Kidney capillary endothelial cell (primary cell): Measurements from ENCODE around the gene CYFIP2.

ENCODE experiments used
- DNase-seq: peaks from one replicate; pipeline ENCODE4 v3.0.0-alpha.2; 2018; ENCODE audit warnings: low spot score

CYFIP2 gene

DNA sequence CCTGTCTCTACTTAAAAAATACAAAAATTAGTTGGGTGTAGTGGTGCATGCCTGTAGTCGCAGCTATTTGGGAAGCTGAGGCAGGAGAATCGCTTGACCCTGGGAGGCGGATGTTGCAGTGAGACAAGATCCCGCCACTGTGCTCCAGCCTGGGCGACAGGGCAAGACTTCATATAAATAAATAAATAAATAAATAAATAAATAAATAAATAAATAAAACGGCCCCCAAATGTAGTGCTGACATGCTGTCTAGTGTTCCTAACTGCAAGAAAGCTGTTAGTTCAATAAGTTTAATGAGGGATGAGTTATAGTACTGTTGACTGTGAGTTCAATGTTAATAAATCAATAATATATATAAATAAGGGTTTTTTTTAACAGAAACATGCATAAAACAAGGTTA is 7.5 kb upstream of the CYFIP2 start:
- DNase-seq, result no peak

DNA sequence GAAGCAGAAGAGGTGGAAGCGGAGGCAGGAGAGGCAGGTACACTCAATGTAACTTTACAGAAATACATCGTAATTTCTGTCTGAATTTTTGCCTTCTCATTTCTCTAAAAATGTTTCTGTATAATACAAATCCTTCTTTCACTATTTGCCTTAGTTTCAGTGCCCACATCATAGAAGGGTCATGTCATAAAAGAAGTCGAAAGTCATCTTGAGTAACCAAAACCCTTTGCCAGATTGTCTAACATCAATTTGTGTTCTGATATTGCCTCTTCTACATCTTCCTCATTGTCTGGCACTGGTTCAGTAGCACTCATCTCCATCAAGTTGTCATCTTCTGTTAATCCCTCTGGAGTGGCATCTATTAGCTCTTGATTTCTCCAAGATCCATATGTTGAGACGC is 6.2 kb upstream of the CYFIP2 start:
- DNase-seq, result no peak

DNA sequence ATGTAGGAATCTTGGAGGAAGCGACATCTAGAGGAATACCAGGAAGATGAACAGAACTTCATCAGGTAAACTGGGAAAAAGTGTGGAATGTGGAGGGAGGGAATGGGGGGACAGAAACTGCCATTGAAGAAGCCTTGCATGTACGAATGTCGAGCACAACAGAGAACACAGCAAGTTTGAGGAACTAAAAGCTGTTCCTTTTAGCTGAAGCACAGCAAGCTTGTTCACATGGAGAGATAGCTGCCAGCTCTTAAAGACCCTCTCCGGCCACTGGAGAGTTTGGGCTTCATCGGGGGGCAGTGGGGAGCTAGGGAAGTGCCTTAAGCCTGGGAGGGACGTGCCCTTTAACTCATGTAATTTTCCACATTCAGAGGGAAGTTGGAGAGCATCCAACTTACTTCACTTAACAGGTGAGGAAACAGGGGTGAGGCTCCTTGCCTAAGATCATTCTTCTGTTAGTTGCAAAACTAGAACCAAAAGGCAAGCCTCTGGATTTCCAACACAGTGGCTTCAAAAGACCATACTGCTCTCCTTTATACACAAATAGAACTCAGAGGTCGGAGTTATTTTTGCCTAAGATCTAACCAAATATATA is 2.3 kb upstream of the CYFIP2 start:
- DNase-seq, result no peak

DNA sequence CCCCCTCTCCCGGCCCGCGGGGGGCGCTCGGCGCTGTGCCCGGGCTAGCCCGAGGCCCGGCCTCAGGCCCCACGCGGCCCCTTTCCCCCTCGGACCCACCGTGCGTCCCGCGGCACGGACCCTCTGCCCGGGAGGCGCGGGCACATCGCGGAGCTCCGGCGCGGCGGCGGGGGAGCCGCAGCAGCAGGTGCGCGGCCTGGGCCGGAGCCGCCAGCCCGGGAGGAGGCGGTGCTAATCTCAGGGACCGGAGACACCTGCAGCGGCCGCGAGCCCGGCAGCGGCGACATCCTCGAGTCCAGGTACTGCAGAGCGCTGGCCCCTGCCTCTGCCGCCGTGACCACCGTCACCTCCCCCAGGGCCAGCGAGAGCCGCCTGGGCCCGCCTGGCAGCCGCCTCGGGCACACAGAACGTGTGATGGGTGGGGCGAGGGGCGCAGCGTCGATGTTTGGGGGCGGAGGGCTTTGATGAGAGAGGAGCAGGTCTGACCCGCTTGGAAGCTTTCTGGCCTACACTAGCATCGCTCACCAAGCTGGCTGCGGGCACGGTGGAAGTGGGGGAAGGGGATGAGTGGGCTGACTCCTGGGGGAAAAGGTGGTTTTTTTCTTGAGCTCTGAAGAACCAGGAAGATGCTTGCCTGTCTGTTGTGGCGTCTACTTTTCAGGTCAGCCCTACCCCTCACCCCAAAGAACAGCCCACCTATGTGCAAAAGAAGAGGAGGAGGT is 524 bp downstream of the CYFIP2 start:
- no peak for DNase-seq

DNA sequence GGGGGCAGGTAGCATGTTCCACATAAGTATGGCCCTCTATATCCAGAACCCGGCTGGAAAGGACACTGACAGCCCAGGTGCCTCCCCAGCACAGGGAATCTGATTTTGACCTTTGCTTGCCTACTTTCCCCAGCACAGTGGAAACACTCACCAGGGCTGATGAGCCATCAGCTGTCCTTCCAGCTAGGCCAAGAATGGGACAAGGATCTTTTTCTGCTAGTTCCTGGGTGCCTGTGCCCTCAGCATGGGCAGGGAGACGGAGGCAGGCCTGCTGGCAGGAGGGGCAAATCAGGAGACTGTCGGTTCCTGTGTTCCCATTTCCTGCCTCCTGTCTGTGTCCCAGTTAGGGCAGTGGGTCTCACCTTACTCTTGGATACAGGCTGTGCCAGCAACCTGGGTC is 1.1 kb downstream of the CYFIP2 start:
- no peak for DNase-seq

DNA sequence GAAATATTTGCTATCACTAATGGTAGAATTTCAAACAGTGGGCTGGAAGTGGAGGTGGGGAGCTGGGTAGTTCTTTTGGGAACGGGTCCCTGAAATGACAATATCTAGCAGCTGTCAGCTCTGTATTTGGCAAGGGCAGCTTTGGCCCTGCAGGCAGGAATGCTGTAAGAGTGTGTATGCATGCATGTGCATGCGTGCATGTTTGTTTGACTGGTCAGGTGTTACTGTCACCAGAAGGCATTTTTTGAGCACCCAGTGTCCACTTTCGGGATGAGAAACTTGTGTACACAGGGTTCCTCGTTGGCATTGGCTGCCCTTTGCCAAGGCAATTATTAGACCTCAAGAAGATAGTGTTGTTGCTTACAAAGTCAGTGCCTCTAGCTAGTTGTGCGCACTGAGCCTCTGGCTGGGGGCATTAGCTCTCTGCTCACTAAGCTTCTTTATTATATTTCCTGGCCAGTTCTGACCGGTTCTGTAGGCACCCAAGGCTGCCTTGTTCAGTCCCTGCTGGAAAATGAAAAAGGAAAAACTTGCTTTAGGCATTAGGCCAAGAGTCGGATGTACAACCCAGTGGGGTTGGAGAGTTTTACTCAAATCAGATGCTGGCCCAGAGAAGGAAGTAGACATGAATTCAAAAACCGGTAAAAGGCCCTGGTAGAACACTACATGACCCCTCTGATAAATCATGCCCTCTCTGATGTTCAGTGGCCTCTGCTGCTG is 2.0 kb downstream of the CYFIP2 start:
- no peak for DNase-seq

DNA sequence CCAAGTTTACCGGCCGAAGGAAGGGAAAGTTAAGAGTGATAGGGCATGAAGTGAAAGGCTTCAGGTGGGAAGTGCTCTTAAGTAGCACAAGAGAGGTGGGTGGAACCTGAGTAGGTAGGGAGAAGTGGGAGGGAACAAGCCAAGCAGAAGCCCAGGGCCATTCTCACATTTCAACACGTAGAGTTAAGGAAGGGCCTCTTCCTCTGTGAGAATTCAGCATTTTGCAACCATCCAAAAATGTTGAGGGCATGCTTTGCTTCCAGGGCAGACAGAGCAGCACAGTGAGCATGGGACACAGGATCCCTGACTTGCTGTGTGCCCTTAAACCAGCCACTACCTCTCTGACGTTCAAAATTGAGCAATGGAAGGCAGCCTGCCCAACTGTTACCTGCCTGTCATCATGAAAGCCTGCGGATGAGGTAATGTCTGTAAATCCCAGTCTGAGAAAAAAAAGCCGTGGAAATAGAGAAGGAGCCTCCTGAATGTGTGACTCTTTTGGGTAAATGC is 3.3 kb downstream of the CYFIP2 start:
- DNase-seq, result no peak

DNA sequence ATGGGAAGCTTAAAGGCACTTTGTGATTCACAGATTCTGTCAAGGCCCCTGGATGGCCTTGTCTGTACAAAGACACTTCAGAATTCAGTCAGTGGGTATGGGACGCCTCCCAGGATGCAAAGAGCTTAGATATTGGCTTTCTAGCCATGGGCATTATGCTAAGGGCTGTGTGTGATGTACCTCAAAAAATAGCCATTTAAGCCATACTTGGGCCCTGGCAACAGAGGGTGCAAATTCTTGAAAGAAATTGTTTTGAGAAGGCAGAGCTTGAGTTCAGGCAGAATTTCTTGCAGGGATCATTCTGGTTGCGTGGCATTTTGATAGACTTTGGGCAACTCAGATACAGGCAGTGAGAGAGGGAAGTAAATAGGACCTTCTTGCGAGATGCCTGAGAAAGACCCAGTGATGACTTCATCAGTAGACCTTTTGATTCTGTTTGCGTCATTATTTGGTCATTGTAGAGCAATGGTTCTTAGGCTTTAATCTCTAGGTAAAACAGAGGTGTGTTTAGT is 3.9 kb downstream of the CYFIP2 start:
- no peak for DNase-seq

DNA sequence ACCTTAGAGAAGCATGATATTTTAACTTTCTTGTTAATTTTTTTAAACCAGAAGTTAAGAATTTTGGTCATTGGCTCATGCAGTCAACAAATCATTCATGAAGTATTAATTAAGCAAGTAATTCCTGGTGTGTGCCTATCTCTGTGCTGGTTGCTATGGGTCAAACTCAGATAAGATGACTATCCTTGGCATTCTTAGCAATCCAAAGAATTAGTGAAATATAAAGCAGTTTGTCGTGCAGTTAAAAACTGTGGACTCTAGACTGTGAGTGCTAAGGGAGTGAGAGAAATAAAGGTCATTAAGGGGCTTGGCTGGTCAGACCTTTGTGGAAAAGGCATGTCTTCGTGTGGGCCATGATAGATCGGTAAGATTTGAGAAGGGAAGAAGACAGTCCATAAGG is 4.8 kb downstream of the CYFIP2 start:
- DNase-seq, result no peak

DNA sequence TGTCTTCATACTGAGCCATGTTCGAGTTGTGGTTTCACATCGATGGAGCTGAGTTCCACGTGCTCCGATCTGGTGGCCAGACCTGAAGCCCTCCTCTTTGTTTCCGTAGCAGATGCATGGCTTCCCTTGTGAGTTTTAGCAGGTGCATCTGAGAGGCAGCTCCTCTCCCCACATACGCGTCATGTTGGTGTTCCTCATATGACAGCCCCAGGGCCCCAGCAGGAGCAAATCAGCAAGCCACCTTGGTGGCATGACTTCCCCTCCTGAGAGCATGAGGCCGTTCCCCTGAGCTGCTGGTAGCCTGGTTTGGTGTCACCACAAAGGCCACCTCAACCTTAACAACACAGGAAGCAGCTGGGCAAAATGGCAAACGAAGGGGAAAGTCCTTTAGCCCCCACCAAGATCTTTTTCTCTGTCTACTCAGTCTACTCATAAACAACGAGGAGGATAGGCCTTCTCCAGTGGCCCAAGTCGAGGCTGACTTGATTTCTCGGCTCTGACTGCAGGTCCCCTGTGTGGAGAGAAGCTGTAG is 5.9 kb downstream of the CYFIP2 start:
- DNase-seq, result no peak

DNA sequence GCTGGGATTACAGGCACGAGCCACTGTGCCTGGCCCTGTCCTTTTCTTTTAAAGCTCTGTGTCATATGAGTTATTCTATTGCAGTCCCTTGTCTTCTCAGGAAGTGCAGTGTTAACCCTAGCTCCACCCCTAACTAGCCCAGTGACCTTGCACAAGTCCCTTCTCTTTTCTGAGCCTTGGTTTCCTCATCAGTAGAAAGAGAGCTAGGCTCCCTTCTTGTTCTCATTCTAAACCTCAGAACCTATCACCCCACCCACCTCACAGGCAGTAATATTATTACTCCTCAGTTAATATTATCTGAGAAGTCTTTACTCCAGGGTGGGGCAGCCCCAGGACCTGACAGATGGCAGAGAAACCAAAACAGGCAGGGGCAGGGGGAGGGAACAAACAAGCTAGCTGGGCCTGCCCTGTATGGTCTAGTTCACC is 7.2 kb downstream of the CYFIP2 start:
- no peak for DNase-seq

DNA sequence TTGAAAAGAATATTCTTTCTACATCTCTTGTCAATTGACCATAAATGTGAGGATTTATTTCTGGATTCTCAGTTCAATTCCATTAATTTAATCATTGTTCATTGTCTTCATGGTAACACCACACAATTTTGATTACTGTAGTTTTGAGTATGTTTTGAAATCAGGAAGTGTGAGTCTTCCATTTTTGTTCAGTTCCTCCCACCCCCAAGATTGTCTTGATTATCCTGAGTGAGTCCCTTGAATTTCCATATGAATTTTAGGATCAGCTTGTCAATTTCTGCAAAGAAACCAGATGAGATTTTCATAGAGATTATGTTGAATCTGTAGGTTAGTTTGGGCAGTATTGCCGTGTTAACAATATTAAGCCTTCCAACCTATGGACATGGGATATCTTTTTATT is 9.5 kb downstream of the CYFIP2 start:
- no peak for DNase-seq

DNA sequence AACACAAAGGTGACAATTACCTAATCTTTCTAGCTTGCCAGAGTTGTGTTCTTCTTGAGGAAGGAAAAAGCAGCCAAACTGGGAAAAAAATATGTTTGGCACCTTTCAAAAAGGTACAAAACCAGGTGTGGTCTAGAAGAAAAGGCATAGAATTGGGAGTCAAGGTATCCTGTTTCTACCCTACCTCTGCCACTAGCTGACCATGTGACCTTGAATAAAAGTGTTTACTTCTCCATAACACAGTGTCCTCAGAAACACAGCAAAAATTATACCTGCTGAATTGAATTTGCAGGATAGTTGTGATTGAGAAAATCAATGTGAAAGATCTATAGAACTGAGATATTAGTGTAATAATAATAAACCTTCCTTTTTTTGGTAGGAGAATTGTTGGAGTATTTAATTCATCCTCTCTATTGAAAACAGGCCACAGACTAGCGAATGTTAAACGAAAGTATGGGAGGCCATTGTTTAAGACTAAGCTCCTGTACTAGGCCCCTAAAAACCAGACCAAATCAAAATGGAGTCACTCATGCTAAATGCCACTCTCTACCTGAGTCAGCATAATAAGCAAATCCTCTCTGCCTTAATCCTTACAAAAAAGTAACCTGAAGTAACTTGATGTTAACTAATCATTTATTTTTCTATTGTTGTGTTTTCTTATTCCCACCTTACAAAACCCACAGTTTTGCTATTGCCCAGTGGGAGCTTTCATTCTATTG is 12.6 kb downstream of the CYFIP2 start:
- DNase-seq, result no peak

DNA sequence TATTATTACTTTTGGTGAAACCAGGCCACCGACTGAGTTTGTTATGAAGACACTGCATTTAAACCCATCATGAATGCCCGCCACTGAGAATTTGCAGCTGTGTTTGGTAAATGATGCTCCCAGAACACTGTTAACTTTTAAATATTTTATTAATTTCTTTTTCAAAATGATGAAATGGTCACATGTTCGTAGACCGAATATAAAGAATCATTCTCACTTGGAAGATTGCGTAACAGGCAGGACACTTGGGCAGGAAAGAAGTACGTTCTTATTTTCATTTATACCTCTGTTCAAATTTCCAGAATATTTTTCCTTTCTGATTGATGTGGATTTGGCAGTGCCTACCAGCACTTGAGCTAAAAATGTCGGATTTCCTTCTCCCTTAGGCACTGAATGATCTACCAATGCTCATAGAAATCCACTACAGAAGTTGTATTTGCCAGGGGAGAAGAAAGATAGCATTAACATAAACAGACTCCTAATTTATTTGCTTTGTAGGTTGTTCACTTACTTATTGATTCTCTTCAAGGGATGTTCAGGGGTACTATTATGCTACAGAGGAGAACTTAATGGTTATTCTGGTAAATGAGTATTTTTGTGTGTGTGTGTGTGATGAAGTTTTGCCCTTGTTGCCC is 13.8 kb downstream of the CYFIP2 start:
- DNase-seq, result no peak

DNA sequence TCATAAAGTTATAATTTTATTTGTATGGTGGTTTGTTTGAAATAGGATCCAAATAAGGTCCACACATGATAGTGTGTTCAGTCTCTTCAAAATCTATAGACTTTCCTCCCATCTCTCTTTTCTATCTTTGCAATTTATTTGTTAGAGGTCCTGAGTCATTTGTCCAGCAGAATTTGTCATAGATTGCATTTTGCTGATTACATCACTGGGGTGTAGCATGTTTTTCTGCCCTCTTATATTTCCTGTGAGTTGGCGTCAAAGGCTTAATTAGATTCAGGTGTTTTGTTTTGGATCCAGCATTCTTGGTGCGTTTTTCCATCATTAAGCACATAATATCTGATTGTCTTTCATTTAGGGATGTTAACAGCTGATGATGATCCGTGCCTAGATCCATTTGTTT is 15.0 kb downstream of the CYFIP2 start:
- no peak for DNase-seq

DNA sequence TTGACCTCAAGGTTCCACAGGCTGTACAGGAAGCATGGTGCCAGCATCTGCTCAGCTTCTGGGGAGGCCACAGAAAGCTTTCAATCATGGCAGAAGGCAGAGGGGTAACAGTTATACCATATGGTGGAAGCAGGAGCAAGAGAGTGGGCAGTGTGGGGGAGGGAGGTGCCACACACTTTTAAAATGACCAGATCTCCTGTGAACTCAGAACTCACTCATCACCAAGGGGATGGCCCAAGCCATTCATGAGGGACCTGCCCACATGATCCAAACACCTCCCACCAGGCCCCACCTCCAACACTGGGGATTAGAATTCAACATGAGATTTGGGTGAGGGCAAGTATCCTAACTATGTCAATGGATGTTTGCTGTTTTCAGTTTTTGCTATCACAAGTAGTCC is 16.2 kb downstream of the CYFIP2 start:
- DNase-seq, result no peak

DNA sequence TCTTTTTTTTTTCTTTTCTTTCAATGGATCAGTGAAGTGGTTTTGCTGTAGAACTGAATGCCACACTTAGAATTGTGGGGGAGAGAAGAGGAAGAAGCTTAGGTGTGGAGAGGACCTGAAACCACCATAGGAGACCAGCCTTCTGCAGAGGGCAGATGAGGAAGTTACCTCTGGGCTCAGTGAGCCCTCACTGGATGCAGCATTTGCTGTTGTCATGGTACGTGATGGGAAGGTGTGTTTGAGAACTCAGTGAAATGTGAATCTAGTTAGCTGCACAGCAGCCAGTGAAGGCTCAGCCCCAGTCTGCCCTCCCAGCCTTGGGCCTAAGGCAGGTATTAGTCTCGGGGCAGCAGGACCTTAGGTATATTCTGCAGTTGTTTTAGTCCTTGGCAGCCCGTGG is 17.5 kb downstream of the CYFIP2 start:
- no peak for DNase-seq

DNA sequence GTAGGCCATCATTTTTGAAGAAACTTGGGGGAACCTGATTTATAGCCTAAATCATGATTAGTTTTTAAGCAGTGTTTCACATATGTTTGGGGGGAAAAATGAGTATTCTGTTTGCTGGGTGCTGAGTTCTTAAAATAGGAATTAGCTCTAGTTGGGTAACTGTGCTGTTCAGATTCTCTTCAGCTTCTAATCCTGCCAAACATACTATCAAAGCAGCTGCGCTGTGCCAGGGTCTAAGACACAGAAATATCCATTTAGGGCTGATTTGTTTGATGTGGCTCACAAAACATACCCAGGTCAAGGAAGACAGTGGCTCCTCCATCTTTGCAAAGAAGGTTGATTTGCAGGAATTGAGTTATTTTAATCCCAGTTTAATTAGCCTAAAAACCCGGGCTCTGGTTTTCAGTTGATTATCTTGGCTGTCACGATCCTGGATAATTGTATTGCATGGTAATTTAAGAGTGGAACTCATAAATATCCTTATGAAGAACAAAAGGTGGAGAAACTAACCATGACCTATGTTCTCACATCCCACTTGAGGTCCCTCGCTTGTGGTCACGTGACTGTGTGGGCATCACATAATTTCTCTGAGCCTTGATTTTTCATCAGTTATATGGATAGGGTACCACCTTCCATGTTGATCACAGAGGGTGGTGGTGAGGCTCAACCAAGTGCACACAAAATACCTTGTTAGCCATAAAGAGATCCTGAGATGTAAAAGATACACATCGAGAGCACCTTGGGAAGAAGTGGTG is 18.7 kb downstream of the CYFIP2 start:
- DNase-seq, result no peak

DNA sequence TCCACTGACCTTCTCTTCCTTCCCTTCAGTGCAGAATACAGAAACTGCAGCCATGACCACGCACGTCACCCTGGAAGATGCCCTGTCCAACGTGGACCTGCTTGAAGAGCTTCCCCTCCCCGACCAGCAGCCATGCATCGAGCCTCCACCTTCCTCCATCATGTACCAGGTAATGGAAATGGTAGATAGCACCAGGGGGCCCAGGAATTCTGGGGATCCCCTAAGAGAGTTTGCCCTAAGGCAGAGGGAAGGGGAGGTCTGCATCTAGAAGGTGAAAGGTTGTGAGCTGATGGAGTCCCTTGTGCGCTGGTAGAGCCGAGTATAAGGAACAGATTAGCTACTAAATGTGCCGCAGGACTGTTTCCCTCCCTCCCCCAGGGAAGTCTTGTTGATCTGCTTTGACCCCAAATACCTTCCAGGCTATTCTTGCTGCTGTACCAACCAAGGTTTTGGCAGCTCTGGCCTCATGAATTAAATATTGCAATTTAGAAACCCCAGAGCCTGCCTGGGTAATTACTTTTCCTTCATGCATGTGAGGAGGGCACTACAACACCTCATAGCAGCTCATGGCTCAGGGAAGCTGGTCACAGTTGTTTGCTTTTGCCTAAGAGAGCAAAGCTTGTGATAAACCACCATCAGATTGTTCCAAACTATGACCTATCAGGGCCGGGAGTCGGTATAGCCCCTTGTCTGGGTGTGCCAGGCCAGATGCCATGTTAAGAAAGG is 19.6 kb downstream of the CYFIP2 start:
- no peak for DNase-seq

DNA sequence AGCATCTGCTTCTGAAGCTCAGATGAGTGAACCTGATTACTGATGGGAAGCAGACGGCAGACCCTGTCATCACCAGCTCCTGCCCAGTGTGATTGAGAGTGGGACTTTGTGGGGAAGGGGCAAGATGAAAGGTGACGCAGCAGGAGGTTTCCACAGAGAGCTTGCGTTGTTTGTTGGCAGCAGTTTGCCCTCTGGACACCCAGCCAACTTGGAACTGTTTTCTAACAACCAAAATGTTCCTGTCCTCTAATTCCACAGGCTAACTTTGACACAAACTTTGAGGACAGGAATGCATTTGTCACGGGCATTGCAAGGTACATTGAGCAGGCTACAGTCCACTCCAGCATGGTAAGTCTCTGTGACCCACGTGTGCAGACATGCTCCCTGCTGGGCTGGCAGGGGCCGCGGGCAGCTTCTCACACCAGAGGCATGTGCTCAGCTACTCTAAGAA is 20.9 kb downstream of the CYFIP2 start:
- DNase-seq, result no peak
